NCI-H345 treated with DMSO at 0.1 percent for 48 hours (cell line): ENCODE measurements around the gene CD46.

ENCODE experiments used
- DNase-seq: peaks from one replicate; lab custom pipeline; 2025; ENCODE audit not compliant: unreplicated experiment; lab: John Stamatoyannopoulos, UW

Gene CD46

GRCh38 chr1:207812778-207813511 is 61.1 kb downstream of the CD46 start:
- DNase-seq = no peak

- DNase-seq = no peak
Measured at GRCh38 chr1:207813512-207813881, 61.6 kb downstream of the CD46 start.

GRCh38 chr1:207813946-207814345 is 62.1 kb downstream of the CD46 start:
- DNase-seq = no peak

GRCh38 chr1:207814469-207814868 is 62.6 kb downstream of the CD46 start:
- DNase-seq = no peak

- no peak for DNase-seq
Measured at GRCh38 chr1:207815466-207815865, 63.6 kb downstream of the CD46 start.

- DNase-seq = no peak
Measured at GRCh38 chr1:207815913-207816291, 64.0 kb downstream of the CD46 start.

- DNase-seq = no peak
Measured at GRCh38 chr1:207817166-207817565, 65.3 kb downstream of the CD46 start.

- DNase-seq = no peak
Measured at GRCh38 chr1:207817778-207818751, 66.2 kb downstream of the CD46 start.

GRCh38 chr1:207818971-207819451 is 67.2 kb downstream of the CD46 start:
- DNase-seq = no peak

GRCh38 chr1:207820568-207821463 is 69.0 kb downstream of the CD46 start:
- no peak for DNase-seq

GRCh38 chr1:207821464-207822045 is 69.7 kb downstream of the CD46 start:
- no peak for DNase-seq

GRCh38 chr1:207822124-207822601 is 70.3 kb downstream of the CD46 start:
- no peak for DNase-seq

- no peak for DNase-seq
Measured at GRCh38 chr1:207822602-207823451, 71.0 kb downstream of the CD46 start.

GRCh38 chr1:207823531-207823879 is 71.7 kb downstream of the CD46 start:
- DNase-seq = no peak

GRCh38 chr1:207823880-207824566 is 72.2 kb downstream of the CD46 start:
- DNase-seq = no peak

- no peak for DNase-seq
Measured at GRCh38 chr1:207824691-207825408, 73.0 kb downstream of the CD46 start.

GRCh38 chr1:207825409-207825695 is 73.5 kb downstream of the CD46 start:
- DNase-seq = no peak

GRCh38 chr1:207825719-207826556 is 74.1 kb downstream of the CD46 start:
- DNase-seq = no peak
